ENCODE data around the gene SMYD3.

DNA sequence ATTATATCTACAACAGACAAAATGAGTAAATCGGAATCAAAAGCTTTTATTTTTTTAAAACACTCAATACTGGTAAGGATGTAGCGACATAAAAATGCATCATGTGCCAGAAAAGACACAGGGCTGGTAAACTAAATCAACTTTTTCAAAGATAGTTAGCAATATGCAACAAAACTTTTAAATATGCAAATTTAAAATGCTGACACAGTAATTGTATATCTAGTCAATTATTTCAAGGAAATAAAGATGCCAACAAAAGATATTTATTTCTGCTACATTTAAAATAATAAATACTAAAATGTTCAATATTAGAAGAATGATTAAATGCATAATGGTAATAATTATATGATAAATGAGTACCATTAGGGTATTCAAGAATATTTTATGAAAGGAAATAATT lies 295.1 kb downstream of the SMYD3 start:
- TF ChIP-seq CTCF (IDR thresholded peaks at IDR 0.05) (no peak), POLR2A (IDR thresholded peaks at IDR 0.05) (no peak)
